ENCODE measurements around the gene MPP7.
A peak's percentile ranks its signal among the peaks of the same experiment; 100 is the strongest.

DNA sequence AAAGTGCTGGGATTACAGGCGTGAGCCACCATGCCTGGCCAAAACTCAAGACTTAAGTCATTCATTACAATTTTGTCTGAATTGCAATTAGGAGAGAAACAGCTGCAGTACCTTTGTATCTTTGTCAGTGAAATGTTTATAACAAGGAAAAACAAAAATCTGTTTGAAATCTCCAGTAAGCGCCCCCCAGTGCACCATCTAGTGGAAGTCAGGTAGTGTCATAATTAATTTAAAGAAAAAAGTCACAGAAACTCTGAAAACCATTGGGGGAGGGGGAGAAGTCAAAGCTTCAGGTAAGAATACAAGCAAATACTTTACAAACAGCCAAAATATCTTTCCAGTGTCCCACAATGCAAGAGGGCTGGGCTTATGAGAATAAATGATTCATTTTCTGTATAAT is 2.8 kb downstream of the MPP7 start:
- TF ChIP-seq, protein P1, sequence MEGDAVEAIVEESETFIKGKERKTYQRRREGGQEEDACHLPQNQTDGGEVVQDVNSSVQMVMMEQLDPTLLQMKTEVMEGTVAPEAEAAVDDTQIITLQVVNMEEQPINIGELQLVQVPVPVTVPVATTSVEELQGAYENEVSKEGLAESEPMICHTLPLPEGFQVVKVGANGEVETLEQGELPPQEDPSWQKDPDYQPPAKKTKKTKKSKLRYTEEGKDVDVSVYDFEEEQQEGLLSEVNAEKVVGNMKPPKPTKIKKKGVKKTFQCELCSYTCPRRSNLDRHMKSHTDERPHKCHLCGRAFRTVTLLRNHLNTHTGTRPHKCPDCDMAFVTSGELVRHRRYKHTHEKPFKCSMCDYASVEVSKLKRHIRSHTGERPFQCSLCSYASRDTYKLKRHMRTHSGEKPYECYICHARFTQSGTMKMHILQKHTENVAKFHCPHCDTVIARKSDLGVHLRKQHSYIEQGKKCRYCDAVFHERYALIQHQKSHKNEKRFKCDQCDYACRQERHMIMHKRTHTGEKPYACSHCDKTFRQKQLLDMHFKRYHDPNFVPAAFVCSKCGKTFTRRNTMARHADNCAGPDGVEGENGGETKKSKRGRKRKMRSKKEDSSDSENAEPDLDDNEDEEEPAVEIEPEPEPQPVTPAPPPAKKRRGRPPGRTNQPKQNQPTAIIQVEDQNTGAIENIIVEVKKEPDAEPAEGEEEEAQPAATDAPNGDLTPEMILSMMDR (conservative IDR thresholded peaks at IDR 0.05; ENCODE audit: low read depth, low read length), result 0 out of 2 replicates have a peak, but pooled peaks have one; percentile 21
- no peak for TF ChIP-seq EZH2 (IDR thresholded peaks at IDR 0.05; ENCODE audit: borderline replicate concordance, low read depth, low read length, poor library complexity, severe bottlenecking)
